ENCODE data around the gene GFRA1.

GFRA1 gene

DNA sequence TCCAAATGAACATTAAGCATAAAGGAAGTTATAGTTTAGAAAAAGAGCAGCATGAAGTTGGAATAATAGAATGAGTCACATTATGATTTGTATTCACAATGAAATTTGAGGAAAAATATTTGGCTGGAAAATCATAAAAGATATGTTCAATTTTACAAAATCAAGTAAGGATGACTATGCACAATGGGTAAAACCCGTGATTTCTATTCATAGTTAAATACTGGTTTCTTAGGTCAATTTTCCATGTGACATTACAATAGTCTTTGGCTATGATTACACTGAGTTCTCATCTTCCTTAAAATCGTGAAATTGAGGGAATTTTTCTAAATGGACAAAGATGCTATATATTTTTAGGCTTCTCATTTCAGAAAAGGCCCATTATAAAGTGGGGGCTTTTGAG, 33.8 kb upstream of the GFRA1 start:
- no peaks in the 10 kb centered on the region for H3K9me2 ChIP-seq (replicated peaks; ENCODE audit: insufficient read depth, low read length)
- no peak overlapping the region for H3K9ac ChIP-seq (ENCODE audit: low read length)
- no peaks in the 10 kb centered on the region for H3F3A ChIP-seq (ENCODE audit: insufficient read depth)
- H3K27ac ChIP-seq (ENCODE audit: low read depth, low read length) = no peak overlapping the region
- H3K36me3 ChIP-seq (ENCODE audit: low read length) = no peaks in the 10 kb centered on the region
- no peak overlapping the region for H3K4me3 ChIP-seq (ENCODE audit: insufficient read depth, low read length, poor library complexity, severe bottlenecking)
- no peaks in the 10 kb centered on the region for H4K20me1 ChIP-seq (ENCODE audit: low read depth, low read length)
- no peaks in the 10 kb centered on the region for H3K27me3 ChIP-seq (ENCODE audit: low read length)
- no peak overlapping the region for H3K4me2 ChIP-seq (ENCODE audit: low read depth, low read length, poor library complexity, severe bottlenecking)
- no peak overlapping the region for H2AFZ ChIP-seq (ENCODE audit: low read depth, low read length, severe bottlenecking)
- H3K79me2 ChIP-seq (ENCODE audit: insufficient read depth, low read length) = no peaks in the 10 kb centered on the region
- TF ChIP-seq, protein P1, sequence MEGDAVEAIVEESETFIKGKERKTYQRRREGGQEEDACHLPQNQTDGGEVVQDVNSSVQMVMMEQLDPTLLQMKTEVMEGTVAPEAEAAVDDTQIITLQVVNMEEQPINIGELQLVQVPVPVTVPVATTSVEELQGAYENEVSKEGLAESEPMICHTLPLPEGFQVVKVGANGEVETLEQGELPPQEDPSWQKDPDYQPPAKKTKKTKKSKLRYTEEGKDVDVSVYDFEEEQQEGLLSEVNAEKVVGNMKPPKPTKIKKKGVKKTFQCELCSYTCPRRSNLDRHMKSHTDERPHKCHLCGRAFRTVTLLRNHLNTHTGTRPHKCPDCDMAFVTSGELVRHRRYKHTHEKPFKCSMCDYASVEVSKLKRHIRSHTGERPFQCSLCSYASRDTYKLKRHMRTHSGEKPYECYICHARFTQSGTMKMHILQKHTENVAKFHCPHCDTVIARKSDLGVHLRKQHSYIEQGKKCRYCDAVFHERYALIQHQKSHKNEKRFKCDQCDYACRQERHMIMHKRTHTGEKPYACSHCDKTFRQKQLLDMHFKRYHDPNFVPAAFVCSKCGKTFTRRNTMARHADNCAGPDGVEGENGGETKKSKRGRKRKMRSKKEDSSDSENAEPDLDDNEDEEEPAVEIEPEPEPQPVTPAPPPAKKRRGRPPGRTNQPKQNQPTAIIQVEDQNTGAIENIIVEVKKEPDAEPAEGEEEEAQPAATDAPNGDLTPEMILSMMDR (IDR thresholded peaks at IDR 0.05; ENCODE audit: insufficient read depth, low read length, poor library complexity, severe bottlenecking) = no peak
- TF ChIP-seq EZH2phosphoT487 (conservative IDR thresholded peaks at IDR 0.05; ENCODE audit: low read length) = no peak
- H3K9me3 ChIP-seq (ENCODE audit: insufficient read depth, low read length) = no peaks in the 10 kb centered on the region

DNA sequence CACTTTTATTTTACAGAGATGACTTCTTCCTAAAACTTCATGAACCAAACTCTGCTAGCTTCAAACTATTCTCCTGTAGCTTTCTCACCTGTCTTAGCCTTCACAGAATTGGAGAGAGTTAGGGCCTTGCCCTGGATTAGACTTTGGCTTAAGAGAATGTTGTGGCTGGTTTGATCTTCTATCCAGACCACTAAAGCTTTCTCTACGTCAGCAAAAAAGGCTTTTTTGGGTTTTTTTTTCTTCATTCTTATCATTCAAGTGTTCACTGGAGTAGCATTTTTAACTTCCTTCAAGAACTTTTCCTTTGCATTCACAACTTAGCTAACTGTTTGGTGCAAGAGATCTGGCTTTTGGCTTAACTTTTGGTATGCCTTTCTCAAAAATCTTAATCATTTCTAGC, 31.9 kb upstream of the GFRA1 start:
- Histone ChIP-seq H3K4me3 (ENCODE audit: insufficient read depth, low read length, poor library complexity, severe bottlenecking) (no peak overlapping the region), H2AFZ (ENCODE audit: low read depth, low read length, severe bottlenecking) (no peak overlapping the region), H4K20me1 (ENCODE audit: low read depth, low read length) (no peaks in the 10 kb centered on the region), H3K27me3 (ENCODE audit: low read length) (no peaks in the 10 kb centered on the region), H3K9ac (ENCODE audit: low read length) (no peak overlapping the region), H3K4me2 (ENCODE audit: low read depth, low read length, poor library complexity, severe bottlenecking) (no peak overlapping the region), H3K9me3 (ENCODE audit: insufficient read depth, low read length) (no peaks in the 10 kb centered on the region), H3K9me2 (replicated peaks; ENCODE audit: insufficient read depth, low read length) (no peaks in the 10 kb centered on the region), H3F3A (ENCODE audit: insufficient read depth) (no peaks in the 10 kb centered on the region), H3K79me2 (ENCODE audit: insufficient read depth, low read length) (no peaks in the 10 kb centered on the region), H3K27ac (ENCODE audit: low read depth, low read length) (no peak overlapping the region), H3K36me3 (ENCODE audit: low read length) (no peaks in the 10 kb centered on the region)
- TF ChIP-seq EZH2phosphoT487 (conservative IDR thresholded peaks at IDR 0.05; ENCODE audit: low read length) = no peak
- TF ChIP-seq, protein P1 (IDR thresholded peaks at IDR 0.05; ENCODE audit: insufficient read depth, low read length, poor library complexity, severe bottlenecking) = no peak

DNA sequence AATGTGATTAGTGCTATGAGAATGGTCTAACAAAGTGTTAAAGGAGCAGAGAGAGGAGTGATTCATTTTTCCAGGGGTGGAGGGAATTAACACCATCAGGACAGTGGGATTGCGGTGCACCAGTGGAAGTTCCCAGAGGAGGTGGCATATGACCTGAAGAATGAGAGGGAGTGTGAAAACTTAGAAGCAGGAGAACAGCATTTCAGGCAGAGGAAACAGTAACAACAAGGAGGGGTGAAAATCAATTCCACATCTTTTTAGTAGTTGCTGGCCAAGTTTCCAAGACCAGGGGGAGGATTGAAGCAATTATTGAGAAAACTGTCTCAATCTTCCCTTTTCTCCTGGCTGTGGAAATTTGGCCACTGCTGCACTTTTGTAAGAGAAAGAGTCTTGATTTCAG, 27.5 kb upstream of the GFRA1 start:
- Histone ChIP-seq H3F3A (ENCODE audit: insufficient read depth) (no peaks in the 10 kb centered on the region), H3K4me2 (ENCODE audit: low read depth, low read length, poor library complexity, severe bottlenecking) (no peak overlapping the region), H3K9me2 (replicated peaks; ENCODE audit: insufficient read depth, low read length) (no peaks in the 10 kb centered on the region), H2AFZ (ENCODE audit: low read depth, low read length, severe bottlenecking) (no peak overlapping the region), H3K9me3 (ENCODE audit: insufficient read depth, low read length) (no peaks in the 10 kb centered on the region), H3K27me3 (ENCODE audit: low read length) (no peaks in the 10 kb centered on the region), H3K9ac (ENCODE audit: low read length) (no peak overlapping the region), H4K20me1 (ENCODE audit: low read depth, low read length) (no peaks in the 10 kb centered on the region), H3K79me2 (ENCODE audit: insufficient read depth, low read length) (no peaks in the 10 kb centered on the region), H3K4me3 (ENCODE audit: insufficient read depth, low read length, poor library complexity, severe bottlenecking) (no peak overlapping the region), H3K36me3 (ENCODE audit: low read length) (no peaks in the 10 kb centered on the region), H3K27ac (ENCODE audit: low read depth, low read length) (no peak overlapping the region)
- TF ChIP-seq EZH2phosphoT487 (conservative IDR thresholded peaks at IDR 0.05; ENCODE audit: low read length) = no peak
- TF ChIP-seq, protein P1 (IDR thresholded peaks at IDR 0.05; ENCODE audit: insufficient read depth, low read length, poor library complexity, severe bottlenecking) = no peak
